Osteoblast (primary cell): ENCODE data around the gene BCAR3. TPM values are rescaled to one million over a fixed set of nuclear protein-coding genes. Genes with fewer than 3 reads are reported as not detected.
A peak's percentile ranks its signal among the peaks of the same experiment; 100 is the strongest.
"Not testable (repeated sequence)": the region's sequence is repeated elsewhere in the genome, so short reads cannot be mapped to it uniquely, and the experiment has no call there.

ENCODE experiments used
- DNase-seq: peaks from one replicate; pipeline ENCODE4 v3.0.0; 2011; ENCODE audit warnings: low spot score, mixed read lengths; ENCODE audit not compliant: insufficient read length; ENCODE audit errors: missing footprints
- H2AFZ ChIP-seq: 2 replicates; pipeline ENCODE4 v1.6.0; 2011; ENCODE audit warnings: mild to moderate bottlenecking, low read length
- H3K27ac ChIP-seq: 2 replicates; pipeline ENCODE4 v1.5.1; 2011; ENCODE audit warnings: mild to moderate bottlenecking, low read depth, low read length, moderate library complexity
- H3K27me3 ChIP-seq: 2 replicates; pipeline ENCODE4 v1.6.0; 2012; ENCODE audit warnings: mild to moderate bottlenecking, control low read depth, inconsistent platforms, low read length, moderate library complexity; ENCODE audit not compliant: insufficient read depth
- H3K36me3 ChIP-seq: 2 replicates; pipeline ENCODE4 v1.5.1; 2011; ENCODE audit warnings: mild to moderate bottlenecking, low read length, control low read depth, moderate library complexity; ENCODE audit not compliant: insufficient read depth
- H3K4me1 ChIP-seq: 2 replicates; pipeline ENCODE4 v1.5.1; 2011; ENCODE audit warnings: mild to moderate bottlenecking, low read length, control low read depth, moderate library complexity; ENCODE audit not compliant: insufficient read depth
- H3K4me2 ChIP-seq: 2 replicates; pipeline ENCODE4 v1.6.0; 2011; ENCODE audit warnings: mild to moderate bottlenecking, low read length; ENCODE audit not compliant: insufficient read depth
- H3K4me3 ChIP-seq: fragments of 200-600 bp; sonication (generic); 3 replicates; pipeline ENCODE4 v1.5.1; 2012; ENCODE audit warnings: mild to moderate bottlenecking, low read length, inconsistent platforms; ENCODE audit not compliant: insufficient read depth
- H3K79me2 ChIP-seq: 2 replicates; pipeline ENCODE4 v1.6.0; 2012; ENCODE audit warnings: mild to moderate bottlenecking, low read length, control low read depth, inconsistent platforms; ENCODE audit not compliant: insufficient read depth
- H3K9me3 ChIP-seq: 2 replicates; pipeline ENCODE4 v1.5.1; 2011; ENCODE audit warnings: low read depth, low read length, control low read depth
- H4K20me1 ChIP-seq: 2 replicates; pipeline ENCODE4 v1.6.0; 2012; ENCODE audit warnings: mild to moderate bottlenecking, low read length, control low read depth; ENCODE audit not compliant: insufficient read depth
- total RNA-seq: library from RNA; depleted of rRNA; stranded (reverse); fragments of >200 nt; gene quantifications from 2 replicates; pipeline ENCODE4 v1.2.3, GENCODE V29; 2012
- TF ChIP-seq, protein P1 (sequence below): IDR thresholded peaks from 2 replicates; pipeline ENCODE4 v1.5.1; 2011; ENCODE audit warnings: mild to moderate bottlenecking, low read depth, low read length, moderate library complexity; ENCODE audit errors: extremely low read depth

The BCAR3 gene
- total RNA-seq, 1 donor, result 34.0 TPM

DNA sequence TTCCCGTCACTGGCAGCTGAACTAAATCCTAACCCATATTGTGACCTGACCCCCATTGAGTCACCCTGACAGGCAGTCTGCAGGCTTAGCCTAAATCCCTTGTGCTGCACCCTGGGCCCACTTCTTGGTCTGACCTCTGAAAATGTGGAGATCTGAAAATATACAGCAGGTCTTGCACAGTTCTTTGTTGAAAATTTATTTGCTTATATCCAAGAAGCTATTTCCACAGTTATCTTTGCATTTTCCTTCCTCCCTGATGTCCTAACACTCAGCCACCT is 87.1 kb downstream of the BCAR3 start:
- Histone ChIP-seq H2AFZ (no peak overlapping the region), H3K27ac (peak overlapping the region; percentile 75), H3K79me2 (peaks cover 96% of the 10 kb centered on the region), H3K4me1 (peaks cover 26% of the 10 kb centered on the region), H4K20me1 (peaks cover 48% of the 10 kb centered on the region), H3K4me3 (no peak overlapping the region), H3K9me3 (no peaks in the 10 kb centered on the region), H3K4me2 (no peak overlapping the region), H3K36me3 (peaks cover 20% of the 10 kb centered on the region), H3K27me3 (no peaks in the 10 kb centered on the region)
- TF ChIP-seq, protein P1, sequence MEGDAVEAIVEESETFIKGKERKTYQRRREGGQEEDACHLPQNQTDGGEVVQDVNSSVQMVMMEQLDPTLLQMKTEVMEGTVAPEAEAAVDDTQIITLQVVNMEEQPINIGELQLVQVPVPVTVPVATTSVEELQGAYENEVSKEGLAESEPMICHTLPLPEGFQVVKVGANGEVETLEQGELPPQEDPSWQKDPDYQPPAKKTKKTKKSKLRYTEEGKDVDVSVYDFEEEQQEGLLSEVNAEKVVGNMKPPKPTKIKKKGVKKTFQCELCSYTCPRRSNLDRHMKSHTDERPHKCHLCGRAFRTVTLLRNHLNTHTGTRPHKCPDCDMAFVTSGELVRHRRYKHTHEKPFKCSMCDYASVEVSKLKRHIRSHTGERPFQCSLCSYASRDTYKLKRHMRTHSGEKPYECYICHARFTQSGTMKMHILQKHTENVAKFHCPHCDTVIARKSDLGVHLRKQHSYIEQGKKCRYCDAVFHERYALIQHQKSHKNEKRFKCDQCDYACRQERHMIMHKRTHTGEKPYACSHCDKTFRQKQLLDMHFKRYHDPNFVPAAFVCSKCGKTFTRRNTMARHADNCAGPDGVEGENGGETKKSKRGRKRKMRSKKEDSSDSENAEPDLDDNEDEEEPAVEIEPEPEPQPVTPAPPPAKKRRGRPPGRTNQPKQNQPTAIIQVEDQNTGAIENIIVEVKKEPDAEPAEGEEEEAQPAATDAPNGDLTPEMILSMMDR, result no peak
- DNase-seq, result no peak

DNA sequence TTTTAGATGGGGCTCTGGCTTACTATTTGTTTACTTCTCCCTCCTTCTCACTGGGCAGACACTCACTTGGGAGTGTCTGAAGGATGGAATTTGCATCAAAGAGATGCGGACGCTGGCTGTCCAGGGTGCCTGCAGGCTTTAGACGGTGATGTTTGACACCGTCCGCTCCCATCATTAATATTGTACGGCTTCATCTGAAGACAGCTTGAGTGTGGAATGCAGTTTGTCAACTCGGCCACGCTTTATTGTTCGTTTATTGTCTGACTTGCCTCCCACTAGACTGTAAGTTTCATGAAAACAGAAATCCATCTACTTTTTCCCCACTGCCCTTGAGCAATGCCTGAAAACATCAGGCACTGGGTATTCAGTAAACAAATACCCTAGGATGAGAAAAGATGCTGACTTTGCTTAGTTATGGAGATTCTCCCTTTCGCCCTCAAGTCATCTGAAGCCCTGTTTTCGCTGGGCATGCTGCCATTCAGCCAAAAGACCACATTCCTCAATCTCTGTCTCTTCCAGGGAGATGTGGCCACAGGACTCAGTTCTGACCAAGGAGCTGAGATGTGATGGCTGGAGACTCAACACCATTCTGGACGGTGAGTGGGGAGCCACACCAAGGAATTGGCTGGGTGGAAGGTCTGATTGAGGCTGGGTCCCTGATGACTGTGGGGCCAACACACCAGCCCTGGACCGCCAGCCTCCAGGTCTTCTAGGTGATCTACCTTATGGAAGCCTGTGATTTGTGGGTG is 87.6 kb downstream of the BCAR3 start:
- H3K79me2 ChIP-seq, result peaks cover 96% of the 10 kb centered on the region
- no peak overlapping the region for H3K4me2 ChIP-seq
- TF ChIP-seq, protein P1, result no peak
- H3K9me3 ChIP-seq, result no peaks in the 10 kb centered on the region
- H3K4me1 ChIP-seq, result peaks cover 26% of the 10 kb centered on the region
- peak overlapping the region; percentile 75 for H3K27ac ChIP-seq
- peaks cover 45% of the 10 kb centered on the region for H4K20me1 ChIP-seq
- H3K4me3 ChIP-seq, result no peak overlapping the region
- H3K36me3 ChIP-seq, result peaks cover 25% of the 10 kb centered on the region
- no peak overlapping the region for H2AFZ ChIP-seq
- no peaks in the 10 kb centered on the region for H3K27me3 ChIP-seq
- DNase-seq, result peak; percentile 43

DNA sequence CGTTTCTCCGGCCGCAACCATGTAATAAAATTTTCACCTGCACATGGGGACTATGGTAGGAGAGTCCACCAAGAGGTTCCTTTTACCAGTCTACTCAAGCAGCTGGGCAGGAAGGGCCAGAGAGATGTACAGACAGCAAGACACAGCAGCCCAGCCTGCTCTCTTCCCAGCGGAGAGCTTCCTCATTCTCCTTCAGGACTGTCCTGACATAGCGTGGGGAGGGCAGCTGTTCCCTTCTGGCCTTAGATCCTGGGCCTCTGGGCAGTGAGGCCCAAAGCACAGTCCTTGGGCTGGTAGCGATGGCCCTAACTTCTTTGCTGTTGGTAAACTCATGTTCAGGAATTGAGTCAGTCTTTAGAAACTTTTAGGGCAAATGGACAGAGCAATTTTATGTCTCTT is 89.1 kb downstream of the BCAR3 start:
- Histone ChIP-seq H4K20me1 (peaks cover 33% of the 10 kb centered on the region), H3K4me2 (no peak overlapping the region), H3K4me3 (no peak overlapping the region), H3K36me3 (peaks cover 40% of the 10 kb centered on the region), H3K27ac (no peak overlapping the region), H3K4me1 (peaks cover 31% of the 10 kb centered on the region), H2AFZ (no peak overlapping the region), H3K9me3 (no peaks in the 10 kb centered on the region), H3K79me2 (peaks cover 96% of the 10 kb centered on the region), H3K27me3 (no peaks in the 10 kb centered on the region)
- no peak for DNase-seq
- TF ChIP-seq, protein P1, result no peak

DNA sequence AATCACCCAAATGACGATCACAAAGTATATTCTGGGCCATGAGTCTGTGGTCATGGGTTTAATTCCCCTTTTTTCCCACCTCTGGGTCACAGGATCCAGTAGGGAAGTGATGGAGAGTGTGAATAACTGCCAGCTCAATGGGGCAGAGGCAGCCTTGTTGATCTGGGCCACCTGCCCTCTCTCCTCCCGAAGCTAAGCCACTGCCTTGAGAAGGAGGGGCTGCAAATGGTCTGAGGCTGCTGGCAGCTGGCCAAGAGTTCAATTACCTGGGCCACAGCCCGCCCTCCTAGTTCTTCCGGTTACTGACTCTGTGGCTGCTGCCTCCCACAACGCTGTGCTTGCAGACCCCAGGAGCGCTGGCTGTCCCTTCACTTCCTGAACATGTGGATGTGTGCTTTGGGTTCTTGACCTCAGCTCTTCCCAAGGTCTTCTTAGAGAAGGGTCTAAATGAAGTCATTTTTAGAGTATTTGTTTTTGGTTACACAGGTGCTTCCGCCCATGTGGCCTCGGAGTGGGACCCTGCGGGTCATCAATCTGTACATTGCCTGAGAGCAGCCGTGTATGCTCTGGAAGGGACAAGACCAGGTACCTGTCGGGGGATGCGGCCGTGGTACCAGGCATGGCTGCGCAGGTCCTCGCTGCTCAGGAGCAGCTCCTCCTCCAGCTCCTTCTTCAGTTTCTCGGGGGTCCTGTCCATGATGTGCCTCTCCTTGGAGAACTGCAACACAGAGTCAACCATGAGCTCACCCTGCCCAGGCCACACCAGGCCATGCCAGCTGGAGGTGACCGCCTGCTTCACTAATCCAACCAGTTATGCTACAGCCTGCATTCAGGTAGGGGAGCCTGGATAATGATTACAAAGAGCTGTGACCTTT is 89.7 kb downstream of the BCAR3 start:
- Histone ChIP-seq H4K20me1 (peaks cover 30% of the 10 kb centered on the region), H3K27ac (peak overlapping the region; percentile 49)

DNA sequence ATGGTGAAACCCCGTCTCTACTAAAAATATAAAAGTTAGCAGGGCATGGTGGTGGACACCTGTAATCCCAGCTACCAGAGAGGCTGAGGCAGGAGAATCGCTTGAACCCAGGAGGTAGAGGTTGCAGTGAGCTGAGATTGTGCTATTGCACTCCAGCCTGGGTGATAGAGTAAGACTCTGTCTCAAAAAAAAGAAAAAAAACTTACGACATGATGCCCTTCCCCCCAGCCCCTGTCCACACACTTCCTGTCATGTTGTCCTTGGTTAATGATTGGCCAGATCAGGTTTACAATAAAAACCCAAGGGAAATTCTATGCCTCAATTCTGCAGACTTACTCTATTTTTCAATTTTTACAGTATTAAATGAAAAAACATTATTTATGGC is 90.4 kb downstream of the BCAR3 start:
- not testable (repeated sequence) for H3K4me3 ChIP-seq, H3K9me3 ChIP-seq, H3K27me3 ChIP-seq, DNase-seq, H3K4me2 ChIP-seq, H2AFZ ChIP-seq
- H3K27ac ChIP-seq, result peak overlapping the region; percentile 49
- peaks cover 30% of the 10 kb centered on the region for H4K20me1 ChIP-seq
- peaks cover 51% of the 10 kb centered on the region for H3K36me3 ChIP-seq
- H3K4me1 ChIP-seq, result peaks cover 30% of the 10 kb centered on the region
- peaks cover 92% of the 10 kb centered on the region for H3K79me2 ChIP-seq

More for the DNA sequence above, 89.7 kb downstream of the BCAR3 start:
- TF ChIP-seq, protein P1, result no peak
- DNase-seq, result peak; percentile 83
- no peaks in the 10 kb centered on the region for H3K9me3 ChIP-seq
- H3K4me1 ChIP-seq, result peaks cover 31% of the 10 kb centered on the region
- no peak overlapping the region for H3K4me3 ChIP-seq
- peaks cover 94% of the 10 kb centered on the region for H3K79me2 ChIP-seq
- H3K36me3 ChIP-seq, result peaks cover 46% of the 10 kb centered on the region
- H3K27me3 ChIP-seq, result no peaks in the 10 kb centered on the region
- no peak overlapping the region for H3K4me2 ChIP-seq
- H2AFZ ChIP-seq, result no peak overlapping the region
